ENCODE data around the gene MAP3K15. TPM values are rescaled to one million over a fixed set of nuclear protein-coding genes. Genes with fewer than 3 reads are reported as not detected.
A peak's percentile ranks its signal among the peaks of the same experiment; 100 is the strongest.

MAP3K15 gene
- total RNA-seq, 2 experiments from 2014 or later, result 0.14 TPM; not detected in 1

GRCh38 chrX:19372170-19372546 lies 143.2 kb downstream of the MAP3K15 start:
- H3K9me3 ChIP-seq (ENCODE audit: control insufficient read depth in 1 of 2, insufficient read depth in 1 of 2, low read length in 2 of 2), result no peaks in the 10 kb centered on the region
- peak; percentile 33 to 77 (median 56) for DNase-seq
- Mint-ChIP-seq H3K27me3 (no peaks in the 10 kb centered on the region), H3K4me1 (ENCODE audit: low read depth) (peaks cover 9% of the 10 kb centered on the region), H3K9me3 (no peaks in the 10 kb centered on the region), H3K27ac (no peak overlapping the region), H3K36me3 (ENCODE audit: low read depth) (no peaks in the 10 kb centered on the region), H3K4me3 (peak overlapping the region; percentile 80)
- intact Hi-C loops (cut with DNase I, micrococcal nuclease), result loop anchor here (1.0 to 10.0 kb wide), 6 partner anchors 145 to 695 kb away; partner anchors contain the start of genes BCLAF3 (in 1 of the 2) and MAP3K15 (in 1 of the 2)
- ChIA-PET POLR2A (interaction anchor here (0.5 to 1.5 kb wide), 2 partner anchors 10 to 515 kb away, joined by 3 to 4 read pairs; partner anchors contain the start of gene SH3KBP1), CTCF (interaction anchor here (0.8 to 1.2 kb wide), 6 partner anchors 11 to 695 kb away, joined by 3 to 5 read pairs (median 3); no protein-coding TSS in a partner anchor)
- TF ChIP-seq CTCF (IDR thresholded peaks at IDR 0.05), result peak; percentile 67
- peak overlapping the region; percentile 59 for H3K4me3 ChIP-seq (ENCODE audit: low read length)
- H3K27ac ChIP-seq (ENCODE audit: low read depth in 1 of 2, low read length in 2 of 2), result no peak overlapping the region
- no peaks in the 10 kb centered on the region for H3K36me3 ChIP-seq (ENCODE audit: insufficient read depth, low read length)
- no peaks in the 10 kb centered on the region for H3K27me3 ChIP-seq (ENCODE audit: control insufficient read depth in 1 of 2, insufficient read depth in 2 of 2, low read length in 2 of 2)
- ATAC-seq (ENCODE audit: poor library complexity), result peak; percentile 76
- peaks cover 11% of the 10 kb centered on the region for H3K4me1 ChIP-seq (ENCODE audit: insufficient read depth, low read length)

- Mint-ChIP-seq H3K27me3 (no peaks in the 10 kb centered on the region), H3K36me3 (ENCODE audit: low read depth) (peaks cover 13% of the 10 kb centered on the region), H3K4me1 (ENCODE audit: low read depth) (peaks cover 9% of the 10 kb centered on the region), H3K4me3 (no peak overlapping the region), H3K9me3 (no peaks in the 10 kb centered on the region), H3K27ac (no peak overlapping the region)
- Histone ChIP-seq H3K4me1 (ENCODE audit: insufficient read depth, low read length) (peaks cover 11% of the 10 kb centered on the region), H3K9me3 (ENCODE audit: control insufficient read depth in 1 of 2, insufficient read depth in 1 of 2, low read length in 2 of 2) (no peaks in the 10 kb centered on the region), H3K27ac (ENCODE audit: low read depth in 1 of 2, low read length in 2 of 2) (no peak overlapping the region), H3K27me3 (ENCODE audit: control insufficient read depth in 1 of 2, insufficient read depth in 2 of 2, low read length in 2 of 2) (no peaks in the 10 kb centered on the region), H3K4me3 (ENCODE audit: low read length) (no peak overlapping the region), H3K36me3 (ENCODE audit: insufficient read depth, low read length) (no peaks in the 10 kb centered on the region)
- TF ChIP-seq CTCF (IDR thresholded peaks at IDR 0.05), result no peak
- ChIA-PET POLR2A (no interaction called here), CTCF (no interaction called here)
- intact Hi-C loops (cut with DNase I, micrococcal nuclease), result loop anchor here (5.0 to 10.0 kb wide), 5 partner anchors 147 to 697 kb away; partner anchors contain the start of genes BCLAF3 (in 1 of the 2) and MAP3K15 (in 1 of the 2)
- no peak for ATAC-seq (ENCODE audit: poor library complexity)
- no peak for DNase-seq
Measured at GRCh38 chrX:19370061-19370460, 145.2 kb downstream of the MAP3K15 start.

- H3K27ac Mint-ChIP-seq, result no peak overlapping the region
- peaks cover 11% of the 10 kb centered on the region for H3K4me1 ChIP-seq (ENCODE audit: insufficient read depth, low read length)
- H3K9me3 Mint-ChIP-seq, result no peaks in the 10 kb centered on the region
- POLR2A ChIA-PET, result no interaction called here
- H3K36me3 Mint-ChIP-seq (ENCODE audit: low read depth), result peaks cover 13% of the 10 kb centered on the region
- no peak overlapping the region for H3K27ac ChIP-seq (ENCODE audit: low read depth in 1 of 2, low read length in 2 of 2)
- H3K27me3 ChIP-seq (ENCODE audit: control insufficient read depth in 1 of 2, insufficient read depth in 2 of 2, low read length in 2 of 2), result no peaks in the 10 kb centered on the region
- H3K9me3 ChIP-seq (ENCODE audit: control insufficient read depth in 1 of 2, insufficient read depth in 1 of 2, low read length in 2 of 2), result no peaks in the 10 kb centered on the region
- intact Hi-C loops (cut with DNase I, micrococcal nuclease), result no loop called here
- H3K27me3 Mint-ChIP-seq, result no peaks in the 10 kb centered on the region
- CTCF ChIA-PET, result no interaction called here
- ATAC-seq (ENCODE audit: poor library complexity) (no peak), DNase-seq (no peak)
- H3K36me3 ChIP-seq (ENCODE audit: insufficient read depth, low read length), result peaks cover 4% of the 10 kb centered on the region
- H3K4me1 Mint-ChIP-seq (ENCODE audit: low read depth), result peaks cover 9% of the 10 kb centered on the region
- H3K4me3 Mint-ChIP-seq, result no peak overlapping the region
- no peak overlapping the region for H3K4me3 ChIP-seq (ENCODE audit: low read length)
- TF ChIP-seq CTCF (IDR thresholded peaks at IDR 0.05), result no peak
Measured at GRCh38 chrX:19368576-19368975, 146.7 kb downstream of the MAP3K15 start.
